ENCODE data around the gene ATOH7.
"Not testable (repeated sequence)": the region's sequence is repeated elsewhere in the genome, so short reads cannot be mapped to it uniquely, and the experiment has no call there.

ATOH7 gene

DNA sequence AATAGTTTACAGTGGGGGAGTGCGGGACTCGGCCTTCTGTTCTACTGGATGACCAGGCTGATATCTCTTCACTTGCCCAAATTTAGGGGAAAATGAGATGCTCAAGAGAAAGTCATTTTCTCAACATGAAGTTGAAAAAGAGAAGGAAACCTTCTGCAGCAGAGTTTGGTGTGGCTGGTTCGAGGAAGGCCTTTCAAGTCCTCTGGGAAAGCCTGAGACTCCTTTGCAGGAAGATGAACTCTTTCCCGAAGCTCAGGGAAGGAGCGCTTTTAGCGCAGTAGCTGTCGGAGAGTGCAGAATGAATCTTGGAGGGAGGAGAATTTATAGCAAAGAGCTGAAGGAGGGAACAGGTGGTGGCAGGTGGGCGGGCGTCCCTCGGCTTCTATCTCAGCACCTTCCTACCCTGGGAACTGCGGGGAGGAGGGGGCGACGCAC is at the start of gene ATOH7:
ATOH7 (minus strand) TSS at position 297 of the 435 bp plus-strand sequence. CDS start 436 bp downstream, outside the sequence.
- no peak for DNase-seq

DNA sequence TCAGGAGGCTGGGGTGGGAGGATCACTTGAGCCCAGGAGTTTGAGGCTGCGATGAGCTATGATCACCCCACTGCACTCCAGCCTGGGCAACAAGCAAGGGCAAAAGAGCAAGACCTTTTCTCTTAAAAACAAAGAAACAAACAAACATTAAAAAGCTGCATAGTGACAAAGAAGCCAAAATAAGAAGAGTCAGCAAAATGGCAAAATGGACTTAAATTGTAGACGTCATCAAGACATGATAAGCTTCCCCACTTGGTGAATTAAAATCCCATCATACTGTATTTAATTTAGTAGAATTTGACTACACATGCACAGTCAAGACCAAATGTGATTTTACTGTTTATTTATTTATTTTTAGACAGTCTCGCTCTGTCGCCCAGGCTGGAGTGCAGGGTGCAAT is 48.8 kb upstream of the ATOH7 start:
- DNase-seq, result no peak

DNA sequence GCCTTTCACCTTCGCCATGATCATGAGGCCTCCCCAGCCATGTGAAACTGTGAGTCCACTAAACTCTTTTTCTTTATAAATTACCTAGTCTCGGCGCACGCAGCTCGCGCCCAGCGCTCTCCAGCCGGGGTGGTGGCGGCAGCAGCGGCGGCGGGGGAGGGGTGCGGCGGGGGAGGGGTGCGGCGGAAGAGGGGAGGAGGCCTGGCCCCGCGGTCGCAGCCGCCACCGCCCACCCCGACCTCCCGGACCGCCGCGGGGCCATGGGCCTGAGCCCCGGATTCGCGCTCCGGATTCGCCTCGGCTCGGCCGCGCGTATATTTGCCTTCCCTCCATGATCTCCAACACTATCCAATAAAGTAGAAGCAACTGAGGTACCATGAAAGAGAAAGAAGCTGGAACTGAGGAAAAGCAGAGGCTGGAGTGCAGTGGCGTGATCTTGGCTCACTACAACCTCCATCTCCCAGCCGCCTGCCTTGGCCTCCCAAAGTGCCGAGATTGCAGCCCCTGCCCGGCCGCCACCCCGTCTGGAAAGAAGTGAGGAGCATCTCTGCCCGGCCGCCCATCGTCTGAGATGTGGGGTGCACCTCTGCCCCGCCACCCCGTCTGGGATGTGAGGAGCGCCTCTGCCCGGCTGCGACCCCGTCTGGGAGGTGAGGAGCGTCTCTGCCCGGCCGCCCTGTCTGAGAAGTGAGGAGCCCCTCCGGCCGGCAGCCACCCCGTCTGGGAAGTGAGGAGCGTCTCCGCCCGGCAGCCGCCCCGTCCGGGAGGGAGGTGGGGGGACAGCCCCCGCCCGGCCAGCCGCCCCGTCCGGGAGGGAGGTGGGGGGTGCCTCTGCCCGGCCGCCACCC is 47.2 kb upstream of the ATOH7 start:
- not testable (repeated sequence) for DNase-seq

DNA sequence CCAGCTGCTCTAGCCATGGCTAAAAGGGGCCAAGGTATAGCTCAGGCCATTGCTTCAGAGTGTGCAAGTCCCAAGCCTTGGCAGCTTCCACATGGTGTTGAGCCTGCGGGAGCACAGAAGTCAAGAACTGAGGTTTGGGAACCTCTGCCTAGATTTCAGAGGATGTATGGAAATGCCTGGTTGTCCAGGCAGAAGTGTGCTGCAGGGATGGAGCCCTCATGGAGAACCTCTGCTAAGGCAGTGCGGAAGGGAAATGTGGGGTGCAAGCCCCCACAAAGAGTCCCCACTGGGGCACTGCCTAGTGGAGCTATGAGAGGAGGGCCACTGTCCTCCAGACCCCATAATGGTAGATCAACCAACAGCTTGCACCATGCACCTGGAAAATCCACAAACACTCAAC is 45.9 kb upstream of the ATOH7 start:
- not testable (repeated sequence) for DNase-seq

DNA sequence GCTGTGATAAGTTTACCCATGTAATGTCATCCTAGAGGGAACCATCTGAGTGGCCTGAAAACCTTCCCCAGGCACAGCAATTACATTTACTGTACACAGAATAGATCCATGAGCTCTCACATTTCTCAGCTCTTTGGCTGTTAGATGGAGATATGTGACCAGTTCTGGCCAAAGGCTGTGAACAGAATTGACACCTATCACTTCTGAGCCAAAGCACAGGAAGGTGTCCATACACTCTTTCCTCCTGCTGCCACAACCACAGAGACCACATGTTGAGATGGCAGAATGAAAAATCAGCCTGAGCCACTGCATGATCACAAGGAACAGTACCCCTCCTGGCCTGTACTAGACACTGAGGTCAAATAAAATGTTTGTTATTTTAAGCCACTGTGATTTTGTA is 44.3 kb upstream of the ATOH7 start:
- no peak for DNase-seq

DNA sequence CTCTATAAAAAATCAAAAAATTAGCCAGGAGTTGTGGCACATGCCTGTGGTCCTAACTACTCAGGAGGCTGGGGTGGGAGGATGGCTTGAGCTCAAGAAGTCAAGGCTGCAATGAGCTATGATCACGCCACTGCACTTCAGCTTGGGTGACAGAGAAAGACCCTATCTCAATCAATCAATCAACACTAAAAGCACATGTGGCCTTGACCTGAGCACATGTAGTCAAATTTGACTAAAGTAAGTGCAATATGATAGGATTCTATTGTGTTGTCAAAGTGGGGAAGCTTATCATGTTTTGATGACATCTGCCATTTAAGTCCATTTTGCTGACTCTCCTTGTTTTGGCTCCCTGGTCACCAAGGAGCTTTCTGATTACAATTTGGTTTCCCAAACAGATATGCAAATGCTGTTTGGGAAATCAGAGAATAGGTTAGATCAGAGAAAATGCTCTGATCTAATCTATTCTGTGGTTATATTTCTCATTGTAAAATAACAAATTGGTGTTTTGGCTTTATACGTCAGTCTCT is 43.8 kb upstream of the ATOH7 start:
- no peak for DNase-seq

DNA sequence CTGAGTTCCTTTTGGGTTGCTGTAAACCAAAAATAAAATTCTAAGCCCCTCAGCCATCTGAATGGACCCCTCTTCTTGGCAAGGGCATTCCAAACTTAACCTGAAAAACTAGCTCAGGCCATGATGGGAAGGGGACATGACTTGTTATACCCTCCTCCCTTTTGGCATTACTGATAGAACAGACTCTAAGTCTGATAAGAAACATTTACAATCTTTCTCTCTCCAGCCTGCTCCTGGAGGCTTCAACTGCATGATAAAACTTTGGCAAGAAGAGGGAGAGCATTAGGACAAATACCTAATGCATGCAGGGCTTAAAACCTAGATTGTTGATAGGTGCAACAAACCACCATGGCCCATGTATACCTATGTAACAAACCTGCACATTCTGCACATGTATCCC is 40.9 kb upstream of the ATOH7 start:
- no peak for DNase-seq

DNA sequence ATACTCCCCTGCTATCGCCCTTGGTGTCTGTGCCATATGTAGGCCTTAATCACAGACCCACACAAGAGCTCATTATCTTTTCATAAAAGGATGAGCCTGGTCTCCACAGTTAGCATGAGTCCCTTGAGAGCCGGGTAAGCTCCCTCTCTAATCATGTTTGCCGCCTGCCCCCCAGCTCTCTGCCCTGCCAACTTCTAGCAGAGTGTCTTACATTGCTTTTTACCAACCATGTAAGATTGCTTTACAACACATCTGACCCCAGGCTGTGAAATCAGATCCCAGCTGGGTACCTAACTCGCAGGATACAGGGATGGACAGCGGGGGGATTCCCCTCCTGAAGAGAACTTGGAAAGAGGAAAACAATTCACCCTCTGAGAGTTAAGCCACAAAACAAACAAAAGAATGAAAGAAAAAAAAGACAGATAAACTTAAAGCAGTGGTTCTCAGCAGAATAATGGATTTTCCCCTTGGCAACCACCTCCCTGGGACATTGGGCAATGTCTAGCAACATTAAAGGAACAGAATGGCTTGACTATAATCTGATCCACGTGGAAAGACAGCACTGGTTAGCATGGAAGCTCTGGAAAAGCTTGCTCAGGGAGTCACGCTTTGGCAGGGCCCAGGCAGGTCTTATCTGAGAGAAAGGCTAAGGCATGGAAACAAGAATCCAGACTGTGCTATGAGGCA is 39.4 kb upstream of the ATOH7 start:
- no peak for DNase-seq

DNA sequence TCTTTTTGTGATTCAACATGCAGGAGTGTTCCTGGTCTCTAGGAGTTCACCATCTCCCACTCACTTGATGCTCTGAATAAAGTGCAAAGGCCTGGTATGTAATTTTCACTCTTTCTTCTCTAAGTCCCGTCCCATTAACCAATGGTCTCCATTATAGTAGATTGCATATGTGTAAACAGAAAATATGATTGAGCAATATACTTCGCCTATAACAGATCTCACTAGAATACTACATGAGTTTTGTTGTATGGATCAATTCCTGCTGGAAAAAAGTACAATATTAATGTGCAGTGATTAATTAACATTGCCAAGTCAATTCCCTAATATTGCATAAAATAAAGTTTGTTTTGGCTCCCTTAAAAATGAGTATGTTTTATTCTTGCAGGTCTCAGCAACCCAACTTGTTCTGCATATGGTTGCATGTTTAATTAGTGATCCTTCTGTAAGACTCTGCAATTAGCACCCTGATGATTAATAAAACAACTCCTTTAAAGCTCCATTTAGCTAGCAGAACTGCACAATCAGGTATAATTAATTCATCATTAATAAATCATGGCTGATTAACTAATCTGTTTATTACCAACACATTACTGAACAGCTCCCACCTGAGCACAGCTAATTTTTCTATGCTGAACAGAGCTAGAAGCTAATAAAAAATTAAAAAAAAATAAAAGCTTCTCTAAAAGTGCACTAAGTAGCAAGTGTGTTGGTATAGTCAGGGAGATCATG is 37.8 kb upstream of the ATOH7 start:
- no peak for DNase-seq

DNA sequence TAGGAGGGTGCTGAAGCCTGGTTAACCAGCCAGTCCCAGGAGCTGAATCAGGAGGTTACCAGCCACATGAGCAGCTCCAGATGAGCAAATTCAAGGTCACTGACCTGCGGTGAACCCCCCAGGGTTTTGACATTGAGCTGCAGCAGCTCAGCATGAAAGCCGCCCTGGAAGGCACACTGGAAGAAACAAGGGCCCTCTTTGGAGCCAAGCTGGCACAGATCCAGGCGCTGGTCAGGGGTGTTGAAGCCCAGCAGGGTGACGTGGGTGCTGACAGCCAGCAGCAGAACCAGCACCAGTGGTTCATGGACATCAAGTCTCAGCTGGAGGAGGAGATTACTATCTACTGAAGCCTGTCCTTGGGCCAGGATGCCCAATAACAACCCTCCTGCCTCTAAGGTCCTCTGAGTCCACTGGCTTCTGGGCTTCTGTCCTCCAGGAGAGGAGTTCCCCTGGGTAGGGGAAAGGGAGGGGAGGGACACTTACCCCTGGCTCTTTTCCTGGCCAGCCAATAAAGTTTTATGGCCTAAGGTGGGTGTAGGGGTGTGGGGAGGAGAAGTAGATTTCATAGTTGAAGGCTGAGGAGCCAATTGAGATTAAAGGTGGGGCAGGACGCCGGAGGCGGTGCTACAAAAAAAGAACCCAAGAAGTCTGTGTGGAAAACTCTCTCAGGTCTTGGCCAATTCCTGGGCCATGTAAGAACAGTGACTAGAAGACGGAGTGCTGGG is 29.4 kb upstream of the ATOH7 start:
- DNase-seq, result no peak

DNA sequence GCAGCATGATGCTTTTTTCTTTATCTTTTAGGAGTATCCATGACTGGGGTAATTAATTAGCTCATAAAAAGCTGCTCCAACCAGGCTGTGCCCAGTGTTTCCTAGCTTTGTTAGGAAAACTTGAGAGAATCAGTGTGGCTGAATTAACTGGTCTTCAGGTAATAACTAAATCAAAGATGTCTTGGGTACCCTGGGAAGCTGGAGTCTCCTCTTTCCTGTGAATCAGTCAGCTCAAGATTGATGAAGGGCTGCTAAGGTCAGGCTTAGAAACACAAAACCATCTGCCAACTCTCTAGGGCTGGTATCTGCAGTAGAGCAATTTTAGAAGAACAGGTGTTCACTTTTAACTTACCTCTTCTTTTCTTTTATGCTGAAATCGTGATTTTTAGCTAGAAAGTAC is 21.4 kb upstream of the ATOH7 start:
- no peak for DNase-seq

DNA sequence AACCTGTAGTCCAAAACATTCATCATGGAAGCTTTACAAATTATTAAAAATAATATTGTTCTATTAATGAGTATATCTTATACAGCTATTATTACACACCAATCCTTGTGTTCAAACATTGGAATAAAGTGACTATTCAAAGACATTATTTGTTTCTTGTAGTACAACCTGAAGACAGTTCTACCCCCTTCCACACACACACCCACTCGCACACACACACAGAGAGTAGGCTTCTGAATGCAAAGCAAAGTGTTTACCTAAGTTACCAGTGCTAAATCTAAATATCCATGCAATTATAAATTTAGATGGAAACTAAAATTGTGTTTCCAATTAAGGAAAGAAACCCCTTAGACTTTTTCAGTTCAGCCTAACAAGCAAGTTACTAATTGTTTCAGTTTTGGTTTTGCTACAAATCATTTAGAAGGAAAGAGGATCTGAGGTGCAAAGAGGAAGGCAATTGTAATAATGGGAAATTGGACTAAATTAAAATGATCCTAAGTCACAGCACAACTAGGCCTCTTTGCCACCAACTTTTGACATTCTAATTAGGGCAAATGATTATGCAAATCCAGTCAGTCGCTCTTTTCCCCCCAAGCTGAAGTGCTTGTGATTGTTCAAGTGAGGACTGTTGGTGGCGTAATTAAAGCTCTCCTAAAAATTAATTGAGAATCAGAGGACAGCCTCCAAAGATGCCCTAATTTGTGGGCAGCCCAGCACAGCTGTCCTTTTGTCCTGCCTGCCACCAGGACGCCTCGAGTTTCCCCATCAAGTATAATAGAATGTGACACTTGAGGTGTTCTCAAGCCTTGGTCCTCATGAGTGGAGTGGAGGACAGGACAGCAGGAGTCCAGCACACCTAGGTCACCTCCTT is 19.9 kb upstream of the ATOH7 start:
- DNase-seq, result no peak

DNA sequence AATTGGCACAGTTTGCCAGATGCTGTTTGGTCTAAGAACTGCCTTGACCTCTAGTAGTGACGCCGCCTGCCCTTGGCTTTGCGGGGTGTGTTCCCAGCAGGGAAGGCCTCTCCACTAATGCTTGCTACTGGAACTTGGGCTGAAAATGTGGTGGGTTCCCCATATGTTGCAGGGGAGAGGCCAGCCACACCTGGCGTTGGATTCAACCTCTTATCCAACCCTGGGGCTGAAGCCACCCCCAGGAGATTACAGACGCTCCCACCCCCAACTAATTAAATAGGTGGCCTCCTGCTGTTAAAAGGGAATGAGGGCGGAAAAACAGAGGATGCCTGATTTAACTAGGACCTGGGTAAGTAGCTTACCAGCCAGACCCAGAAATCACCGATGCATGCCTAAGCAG is 19.2 kb upstream of the ATOH7 start:
- no peak for DNase-seq

DNA sequence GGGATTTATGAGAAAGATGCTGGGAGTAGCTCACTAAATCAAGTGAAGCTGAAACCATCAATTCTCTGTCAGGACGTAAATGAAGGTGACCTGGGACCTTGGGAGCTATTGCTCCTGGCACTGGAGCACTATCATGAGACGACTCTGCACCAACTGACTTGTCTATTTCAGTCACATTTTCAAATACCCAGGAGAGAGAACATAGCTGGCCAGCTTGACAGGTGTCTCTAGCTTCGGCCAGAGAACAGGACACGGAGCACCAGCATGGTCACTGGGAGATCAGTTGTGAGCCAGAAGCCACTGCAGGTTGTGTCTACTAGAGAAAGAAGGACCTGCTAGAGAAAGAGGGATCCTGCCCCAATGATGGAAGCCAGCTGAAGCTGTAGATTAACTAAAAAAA is 17.4 kb upstream of the ATOH7 start:
- DNase-seq, result no peak

DNA sequence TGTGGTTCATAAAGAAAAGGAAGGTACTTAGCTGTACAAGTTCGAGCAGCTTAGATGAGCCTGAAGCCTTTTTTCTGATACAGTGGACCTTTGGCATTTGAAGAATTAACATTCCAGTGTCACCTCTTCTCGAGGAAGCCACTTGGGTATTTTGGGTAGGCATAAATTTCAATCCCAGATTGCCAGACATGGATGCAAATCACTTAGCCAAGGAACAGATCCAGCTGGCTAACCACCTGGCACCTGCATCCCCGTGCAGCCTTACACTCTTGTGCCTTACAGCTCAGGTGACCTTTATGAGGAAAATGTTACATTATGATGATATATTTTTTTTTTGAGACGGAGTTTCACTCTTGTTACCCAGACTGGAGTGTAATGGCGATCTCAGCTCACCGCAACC is 16.0 kb upstream of the ATOH7 start:
- no peak for DNase-seq

DNA sequence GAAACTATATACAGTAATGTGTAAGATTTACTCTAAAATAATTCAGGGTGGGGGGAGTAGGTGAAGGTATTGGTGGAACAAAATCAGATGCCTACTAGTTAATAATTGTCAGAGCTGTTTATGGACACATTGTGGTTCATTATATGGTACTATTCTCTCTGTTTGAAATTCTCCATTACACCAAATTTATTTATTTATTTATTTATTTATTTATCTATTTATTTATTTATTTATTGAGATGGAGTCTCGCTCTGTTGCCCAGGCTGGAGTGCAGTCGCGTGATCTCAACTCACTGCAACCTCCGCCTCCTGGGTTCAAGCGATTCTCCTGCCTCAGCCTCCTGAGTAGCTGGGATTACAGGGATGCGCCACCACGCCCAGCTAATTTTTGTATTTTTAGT is 14.5 kb upstream of the ATOH7 start:
- DNase-seq, result not testable (repeated sequence)

DNA sequence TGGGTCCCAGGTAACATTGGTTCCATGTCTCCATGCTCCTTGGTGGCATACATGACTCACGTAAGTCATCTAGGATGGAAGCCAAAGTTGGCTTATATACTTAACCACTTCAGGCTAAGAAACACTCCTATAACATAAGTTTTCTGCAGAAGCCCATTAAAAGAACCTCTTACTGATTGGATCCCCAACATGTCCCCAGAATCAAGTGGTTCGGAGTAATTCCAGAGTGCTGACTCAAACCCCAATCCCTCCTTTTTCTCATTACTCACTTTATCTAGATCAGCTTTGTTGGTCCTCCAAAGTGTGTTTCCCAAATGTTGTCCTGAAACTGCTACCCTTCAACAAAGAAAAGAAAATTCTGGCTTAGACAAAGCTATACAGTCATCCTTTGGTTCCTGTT is 10.1 kb upstream of the ATOH7 start:
- no peak for DNase-seq

DNA sequence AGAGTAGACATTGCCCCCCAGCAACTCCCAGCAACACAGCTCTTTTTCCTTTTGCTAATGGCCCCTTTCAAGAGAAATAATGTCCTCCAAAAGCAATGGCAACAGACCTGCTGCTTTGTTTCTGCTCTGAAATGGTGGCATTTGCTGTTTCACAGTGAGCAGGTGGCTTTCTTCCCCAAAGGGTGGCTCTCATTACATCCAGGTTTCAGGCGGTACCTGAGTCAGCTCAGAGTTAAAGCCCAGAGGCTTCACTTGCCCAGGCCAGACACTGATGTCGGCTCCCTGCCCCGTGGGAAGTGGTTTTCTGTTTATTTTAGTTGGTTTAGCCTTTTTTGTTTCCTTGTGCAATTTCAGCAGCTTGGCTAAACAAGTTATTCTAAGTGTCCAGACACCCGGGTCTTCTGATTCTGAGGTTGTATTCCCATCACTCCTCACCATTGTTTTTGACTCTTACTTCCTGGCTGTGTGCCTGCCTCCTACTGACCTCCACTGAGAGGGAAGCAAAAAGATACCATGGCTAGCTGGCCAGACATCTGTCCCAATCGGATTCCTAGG is 7.8 kb upstream of the ATOH7 start:
- DNase-seq, result no peak

DNA sequence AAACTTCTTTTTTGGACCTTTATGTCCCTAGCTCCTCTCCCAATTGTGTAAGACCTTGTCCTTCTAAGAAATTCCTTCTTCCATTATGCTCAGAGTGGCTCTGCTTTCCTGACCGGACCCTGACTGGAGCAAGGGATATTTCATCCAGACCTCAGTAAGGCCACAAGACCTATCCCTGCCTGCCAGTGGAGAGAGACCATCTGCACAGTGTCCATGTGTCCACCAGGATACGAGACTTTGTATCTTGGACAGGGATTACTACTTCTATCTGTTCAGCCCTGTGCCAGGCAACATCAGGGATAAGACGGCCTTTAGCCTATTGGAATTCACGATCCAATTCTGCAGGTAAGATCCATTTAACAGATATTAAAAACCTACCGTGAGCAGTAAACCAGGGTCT is 7.2 kb upstream of the ATOH7 start:
- no peak for DNase-seq

DNA sequence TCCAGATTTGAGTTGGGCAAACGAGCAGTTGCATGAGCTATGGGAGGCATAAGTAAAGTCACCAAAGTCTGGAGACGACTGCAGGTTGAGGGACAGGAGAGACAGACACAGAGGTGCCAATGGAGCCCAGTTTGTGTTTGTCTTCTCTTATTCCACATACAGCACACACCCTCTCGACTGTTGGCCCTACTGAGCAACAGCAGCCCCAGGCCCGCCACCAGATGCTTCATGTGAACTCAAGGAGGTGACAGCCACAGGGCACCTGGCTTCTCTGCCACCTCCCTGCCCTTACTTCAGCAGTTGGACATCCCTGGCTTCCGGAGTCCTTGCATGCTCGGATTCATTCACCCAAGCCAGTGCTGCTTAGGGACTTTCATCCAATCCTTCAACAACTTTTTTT is 6.5 kb upstream of the ATOH7 start:
- no peak for DNase-seq

DNA sequence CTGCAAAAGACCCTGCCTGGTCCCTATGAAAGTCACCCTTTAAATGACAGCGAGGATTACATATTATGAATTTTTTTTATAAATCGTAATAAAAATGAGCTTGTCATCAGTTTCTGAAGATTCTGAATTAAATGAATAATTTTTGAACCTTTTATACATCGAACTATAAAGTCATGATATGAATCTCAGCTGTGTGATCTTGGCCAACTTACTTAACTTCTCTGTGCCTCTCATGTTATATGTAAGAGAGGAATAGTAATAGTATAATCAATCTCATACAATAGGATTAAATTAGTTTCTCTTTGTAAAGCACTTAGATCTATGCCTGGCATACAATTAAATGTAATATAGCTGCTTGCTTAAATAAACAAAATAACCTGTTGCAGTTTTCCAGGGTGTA is 5.3 kb upstream of the ATOH7 start:
- no peak for DNase-seq

DNA sequence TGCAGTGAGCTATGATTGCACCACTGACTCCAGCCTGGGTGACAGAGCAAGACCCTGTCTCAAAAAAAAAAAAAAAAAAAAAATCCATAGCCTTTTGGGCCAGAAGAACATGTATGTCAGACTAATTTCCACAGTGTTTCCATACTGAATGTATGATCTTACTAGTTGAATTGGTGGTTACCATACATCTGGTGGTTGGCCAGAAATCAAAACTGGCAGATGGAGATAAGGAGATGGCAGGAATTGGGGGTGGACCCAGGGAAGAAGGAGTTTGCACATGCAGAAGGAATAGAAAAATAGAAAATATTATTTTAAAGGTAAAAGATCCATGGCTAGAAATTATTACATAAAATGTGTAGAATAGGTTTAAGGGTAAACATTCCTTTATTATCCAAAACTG is 3.7 kb upstream of the ATOH7 start:
- DNase-seq, result no peak
